Skin epidermis (tissue), 12 donors: Measurements from ENCODE around the gene RAB27A.

Source experiments
- H3K27ac ChIP-seq, 21 experiments: fragments of 200-600 bp; sonication (generic) in 11 of 21; one replicate each; pipeline ENCODE4 v1.5.0; 2020; ENCODE audit warnings: mild to moderate bottlenecking in 3 of 21, inconsistent platforms in 2 of 21, moderate library complexity in 2 of 21
- H3K4me3 ChIP-seq, 7 experiments: fragments of 200-600 bp; sonication (generic) in 2 of 7; one replicate each; pipeline ENCODE4 v1.5.0; 2020; ENCODE audit warnings: inconsistent platforms in 2 of 7, mild to moderate bottlenecking in 2 of 7, moderate library complexity in 1 of 7

RAB27A gene

DNA sequence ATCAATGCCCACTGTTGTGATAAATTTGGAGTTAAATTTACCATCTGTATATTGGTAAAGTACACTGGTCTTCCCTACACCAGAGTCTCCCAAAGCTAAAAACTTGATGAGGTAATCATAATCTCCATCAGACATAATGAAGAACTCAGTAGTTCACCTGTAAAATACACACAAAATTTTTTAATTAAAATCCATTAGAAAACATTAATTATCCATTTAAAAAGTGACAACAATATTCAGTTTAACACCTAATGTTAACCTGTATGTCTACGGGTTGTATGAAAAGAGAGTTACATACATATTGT is 54.9 kb downstream of the RAB27A start:
- no peak overlapping the region for H3K4me3 ChIP-seq
- H3K27ac ChIP-seq = no peak overlapping the region

DNA sequence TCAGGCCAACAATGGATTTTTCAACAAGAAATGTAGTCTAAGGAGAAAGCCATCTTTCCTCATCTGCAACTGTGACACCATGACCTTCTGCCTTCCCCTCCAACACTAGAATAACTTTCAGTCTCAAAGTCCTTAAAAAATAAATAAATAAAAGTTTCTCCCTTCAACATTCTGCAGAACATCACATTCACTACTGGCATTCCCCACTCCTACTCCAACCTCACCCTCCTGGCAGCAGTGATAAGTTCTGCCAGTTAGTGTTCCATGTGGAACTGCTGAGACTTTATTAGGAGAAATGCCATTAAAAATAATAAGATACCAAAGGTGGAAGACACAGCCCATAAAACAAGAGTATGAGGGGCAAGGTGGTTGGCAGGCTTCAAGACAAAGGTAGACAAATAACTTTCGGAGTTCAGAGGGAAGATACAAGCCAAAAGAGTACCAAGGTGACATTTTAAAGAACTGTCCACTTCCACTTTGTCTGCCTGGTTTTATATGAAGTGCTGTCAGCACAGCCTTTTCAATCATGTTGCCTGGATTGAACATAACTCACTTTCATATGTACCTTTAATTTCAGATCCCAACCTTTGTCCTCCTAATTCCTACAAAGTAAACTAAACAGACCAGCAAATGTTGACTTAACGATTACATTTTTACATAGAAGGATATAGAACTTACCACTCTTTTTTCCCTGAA is 55.4 kb downstream of the RAB27A start:
- Histone ChIP-seq H3K27ac (no peak overlapping the region), H3K4me3 (no peak overlapping the region)

DNA sequence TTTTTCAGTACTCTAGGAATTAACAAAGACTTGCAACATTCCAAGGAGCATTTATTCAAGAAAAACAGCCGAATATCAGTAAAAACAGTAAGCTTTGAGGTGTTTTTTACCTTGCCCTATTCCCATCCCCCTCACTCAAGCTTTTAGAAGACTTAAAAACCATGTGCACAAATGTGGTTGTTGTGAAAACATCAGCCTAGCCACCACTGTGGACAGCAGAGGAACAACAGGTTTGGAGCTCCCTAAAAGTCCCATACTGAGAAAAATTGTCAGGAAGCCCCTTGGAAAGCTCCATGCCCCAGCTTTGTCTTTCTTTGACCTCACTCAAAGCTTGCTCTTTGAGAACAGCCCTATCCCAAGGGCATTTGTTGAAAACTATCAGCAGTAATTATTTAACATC is 58.2 kb downstream of the RAB27A start:
- H3K27ac ChIP-seq = no peak overlapping the region

DNA sequence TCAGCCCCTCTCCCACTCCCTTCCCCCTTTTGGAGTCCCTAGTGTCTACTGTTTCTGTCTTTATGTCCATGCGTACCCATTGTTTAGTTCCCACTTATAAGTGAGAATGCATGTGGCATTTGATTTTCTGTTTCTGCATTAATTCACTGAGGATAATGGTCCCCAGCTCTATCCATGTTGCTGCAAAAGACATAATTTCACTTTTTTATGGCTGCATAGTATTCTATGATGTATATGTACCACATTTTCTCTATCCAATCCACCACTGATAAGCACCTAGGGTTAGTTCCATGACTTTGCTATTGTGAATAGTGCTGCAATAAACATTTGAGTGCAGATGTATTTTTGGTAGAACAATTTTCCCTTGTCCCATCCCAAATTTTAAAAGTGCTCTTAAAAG is 58.7 kb downstream of the RAB27A start:
- Histone ChIP-seq H3K4me3 (no peak overlapping the region), H3K27ac (no peak overlapping the region)

More for the DNA sequence above, 58.2 kb downstream of the RAB27A start:
- no peak overlapping the region for H3K4me3 ChIP-seq

DNA sequence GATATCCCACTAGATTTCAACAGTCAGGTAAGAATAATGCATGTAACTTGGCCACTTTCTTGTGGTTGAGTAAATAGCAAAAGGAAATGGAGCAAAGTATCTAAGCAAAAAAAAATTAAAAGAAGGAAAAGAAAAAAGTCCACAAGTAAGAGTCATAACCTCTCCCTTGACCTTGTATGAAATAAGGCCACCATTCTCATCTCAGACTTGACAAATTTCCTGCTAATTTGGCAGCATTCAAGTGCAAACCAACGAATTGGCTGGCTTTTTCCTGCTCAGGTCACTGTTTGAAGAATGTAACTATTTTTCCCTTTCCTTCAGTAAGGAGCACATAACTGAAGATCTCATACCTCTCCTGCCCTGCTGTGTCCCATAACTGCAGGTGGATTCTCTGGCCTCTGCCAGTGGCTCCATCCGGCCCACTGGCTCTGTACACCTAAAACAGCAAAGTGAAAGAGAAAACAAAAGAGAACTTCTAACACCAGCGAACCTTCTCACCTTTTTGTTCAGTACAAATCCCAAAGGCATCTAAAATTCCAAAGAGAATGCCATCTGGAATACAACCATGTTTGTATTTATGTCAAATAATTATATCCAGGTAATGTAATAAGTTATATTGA is 59.5 kb downstream of the RAB27A start:
- Histone ChIP-seq H3K4me3 (no peak overlapping the region), H3K27ac (peak overlapping the region in 2 of 21 experiments; percentile 17 to 39)

DNA sequence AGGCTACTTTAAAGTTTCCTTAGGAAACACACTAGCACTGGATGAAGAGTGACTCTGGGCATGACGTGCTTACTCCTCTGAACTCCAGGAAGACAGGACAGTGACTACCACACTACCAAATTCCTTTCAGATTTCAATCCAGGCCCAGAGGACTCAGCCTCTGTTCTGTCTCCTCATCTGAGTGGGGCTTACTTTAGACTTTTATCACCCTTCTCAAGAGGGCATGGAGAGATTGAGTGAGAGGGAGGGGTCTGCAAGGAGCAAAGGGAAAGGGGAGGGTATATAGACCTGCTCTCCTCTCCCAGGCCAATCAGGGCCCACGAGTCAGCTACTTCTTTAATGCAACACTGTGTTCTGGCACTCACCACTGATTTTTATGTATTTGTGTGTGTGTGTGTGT is 63.5 kb downstream of the RAB27A start:
- Histone ChIP-seq H3K27ac (no peak overlapping the region), H3K4me3 (no peak overlapping the region)

DNA sequence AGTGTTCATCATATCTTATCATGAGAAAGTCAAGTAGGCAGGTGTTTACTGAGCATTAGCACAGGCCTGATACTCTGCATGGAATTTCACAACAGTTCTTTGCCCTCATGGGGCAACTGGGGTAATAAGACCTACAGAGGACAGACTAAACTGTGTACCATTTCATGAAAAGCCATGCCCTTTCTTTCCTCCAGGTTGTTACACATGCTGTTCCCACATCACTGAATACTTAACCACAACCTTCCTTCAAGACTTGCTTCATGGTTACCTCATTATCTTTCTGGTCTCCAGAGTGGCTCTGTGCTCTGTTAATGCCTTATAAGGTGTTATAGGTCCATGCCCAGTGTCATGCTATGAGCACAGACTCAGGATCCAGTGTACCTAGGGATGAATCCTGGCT is 64.7 kb downstream of the RAB27A start:
- H3K27ac ChIP-seq = no peak overlapping the region

DNA sequence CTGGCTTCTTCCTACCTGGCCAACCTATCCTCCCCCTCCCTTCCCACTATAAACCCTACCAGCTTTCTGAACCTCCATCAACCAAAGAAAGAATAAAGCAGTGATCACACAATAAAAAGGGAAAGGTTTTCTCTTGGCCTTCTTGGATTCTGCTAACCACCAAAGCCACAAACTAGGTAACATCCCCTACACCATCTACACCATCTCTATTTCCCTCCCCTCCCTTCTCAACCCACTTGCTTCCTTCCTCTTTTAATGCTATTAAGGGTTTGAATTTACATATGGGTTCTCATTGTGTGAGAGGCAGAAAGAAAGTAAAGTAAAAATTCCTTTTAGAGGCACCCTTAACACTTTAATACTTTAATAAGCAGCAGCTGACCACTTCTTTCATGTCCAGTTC is 67.0 kb downstream of the RAB27A start:
- H3K4me3 ChIP-seq = no peak overlapping the region
- H3K27ac ChIP-seq = peak overlapping the region in 7 of 21 experiments; percentile 4 to 84 (median 43)

More for the DNA sequence above, 64.7 kb downstream of the RAB27A start:
- H3K4me3 ChIP-seq = no peak overlapping the region

DNA sequence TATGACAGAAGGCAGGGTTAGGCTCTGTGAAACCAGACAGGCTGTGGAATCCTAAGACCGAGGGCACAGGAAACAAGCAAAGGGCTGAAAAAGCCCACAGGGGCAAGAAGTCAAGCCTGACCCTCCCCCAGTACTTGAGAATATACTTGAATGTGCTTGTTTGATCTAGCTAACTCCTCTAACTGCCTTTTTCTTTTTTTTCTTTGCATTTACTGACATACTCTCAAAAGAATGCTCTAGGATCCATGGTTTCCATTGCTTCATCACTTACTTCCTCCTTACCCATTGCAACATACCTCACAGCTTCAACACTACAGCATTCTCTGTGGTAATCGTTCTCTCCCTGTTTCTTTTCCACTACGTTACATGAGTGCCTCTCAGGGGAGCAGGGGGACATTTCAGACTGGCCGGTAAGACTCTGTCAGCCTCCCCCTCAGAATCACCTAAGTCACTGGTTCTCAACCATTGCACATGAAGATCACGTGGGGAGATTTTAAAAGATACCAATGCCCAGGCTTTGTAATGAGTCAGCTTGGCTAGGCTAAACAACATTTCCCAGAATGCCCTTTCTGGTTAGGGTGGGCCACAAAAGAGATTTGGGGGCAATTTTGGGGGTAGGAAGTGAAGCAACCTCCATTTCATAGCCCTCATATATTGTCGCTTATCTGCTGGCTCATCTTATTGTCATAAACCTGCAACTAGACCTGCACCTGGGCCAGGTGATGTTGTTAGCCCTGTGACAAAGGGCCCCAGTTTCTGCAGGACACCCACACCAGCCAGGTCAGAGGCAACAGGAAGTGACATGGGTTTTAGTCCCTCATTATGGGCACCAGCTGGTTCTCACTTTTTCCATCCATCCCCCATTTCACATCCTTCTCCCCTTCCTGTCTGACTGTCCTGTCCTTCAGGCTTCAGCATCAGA is 68.3 kb downstream of the RAB27A start:
- Histone ChIP-seq H3K27ac (peak overlapping the region in 17 of 21 experiments; percentile 11 to 84 (median 61)), H3K4me3 (peak overlapping the region in 1 of 7 experiments; percentile 1)

DNA sequence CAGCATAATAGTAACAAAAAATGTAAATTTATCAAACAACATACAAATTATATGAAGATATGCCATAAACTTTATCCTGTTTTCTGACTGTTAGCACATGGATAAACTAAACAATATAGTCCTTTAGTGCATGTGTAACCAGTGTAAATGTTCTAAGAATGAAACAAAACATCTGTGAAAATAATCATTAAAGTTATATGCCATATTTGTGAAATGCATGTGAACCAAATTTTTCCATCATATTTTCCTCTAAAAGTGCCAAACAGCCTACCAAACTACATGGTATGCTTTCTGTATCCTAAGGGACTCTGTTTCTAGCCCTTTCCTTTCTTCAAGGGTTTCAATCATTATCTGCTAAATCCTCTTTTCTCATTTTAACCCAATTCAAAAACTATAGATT is 69.0 kb downstream of the RAB27A start:
- H3K27ac ChIP-seq = peak overlapping the region in 15 of 21 experiments; percentile 11 to 84 (median 61)
- H3K4me3 ChIP-seq = peak overlapping the region in 1 of 7 experiments; percentile 1

DNA sequence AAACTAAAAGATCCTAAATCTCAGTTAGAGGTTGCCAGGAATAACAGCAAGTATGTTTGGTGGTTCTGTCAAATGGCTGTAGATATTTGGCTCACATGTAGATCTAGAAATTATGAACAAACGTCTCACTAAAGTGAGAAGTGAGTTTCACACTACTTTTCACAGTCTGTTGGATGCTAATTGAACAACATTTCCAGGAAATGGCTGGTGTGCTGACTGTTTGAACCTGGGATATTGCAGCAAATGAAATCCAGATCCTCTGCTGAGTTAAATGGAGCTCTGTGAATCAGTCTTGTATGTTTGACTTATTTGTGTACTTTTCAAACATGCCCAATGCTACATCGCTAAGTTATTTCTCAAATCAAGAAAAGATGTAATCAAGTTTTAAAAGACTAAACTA is 71.6 kb downstream of the RAB27A start:
- H3K4me3 ChIP-seq = no peak overlapping the region
- H3K27ac ChIP-seq = peak overlapping the region in 7 of 21 experiments; percentile 3 to 55 (median 20)

DNA sequence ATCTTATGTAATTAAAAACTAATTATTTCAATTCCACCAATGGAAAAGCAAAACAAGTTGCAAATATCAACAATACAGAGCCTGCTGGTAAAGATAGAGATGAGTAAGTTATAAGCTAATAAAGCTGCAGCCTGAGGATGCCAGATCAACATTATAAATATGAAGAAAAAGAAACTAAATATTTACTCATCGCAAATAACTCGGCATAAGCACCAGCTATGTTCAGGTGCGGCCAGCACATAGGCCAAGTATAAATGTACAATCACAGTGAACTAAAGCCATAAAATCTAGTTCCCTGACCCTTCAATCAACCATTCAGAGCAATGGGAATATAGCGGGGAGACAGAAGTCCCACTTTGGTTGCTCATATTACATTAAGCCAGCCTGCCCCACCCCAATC is 85.1 kb downstream of the RAB27A start:
- no peak overlapping the region for H3K27ac ChIP-seq

DNA sequence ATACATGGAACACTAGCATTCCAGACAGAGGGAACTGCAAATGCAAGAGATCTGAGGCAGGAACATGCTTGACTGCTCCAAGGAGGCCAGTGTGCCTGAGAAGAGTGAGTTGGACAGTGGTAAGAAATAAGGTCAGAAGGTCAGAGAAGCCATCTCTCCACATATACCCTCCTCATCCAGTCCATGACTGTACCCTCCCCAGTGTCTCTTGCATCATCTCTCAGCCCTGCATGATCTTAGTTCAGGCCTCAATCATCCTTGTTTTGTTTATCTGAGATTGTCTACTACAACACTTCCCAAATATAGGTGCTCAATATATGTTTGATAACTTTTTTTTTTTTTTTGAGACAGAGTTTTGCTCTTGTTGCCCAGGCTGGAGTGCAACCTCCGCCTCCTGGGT is 87.4 kb downstream of the RAB27A start:
- no peak overlapping the region for H3K4me3 ChIP-seq

More for the DNA sequence above, 85.1 kb downstream of the RAB27A start:
- no peak overlapping the region for H3K4me3 ChIP-seq

DNA sequence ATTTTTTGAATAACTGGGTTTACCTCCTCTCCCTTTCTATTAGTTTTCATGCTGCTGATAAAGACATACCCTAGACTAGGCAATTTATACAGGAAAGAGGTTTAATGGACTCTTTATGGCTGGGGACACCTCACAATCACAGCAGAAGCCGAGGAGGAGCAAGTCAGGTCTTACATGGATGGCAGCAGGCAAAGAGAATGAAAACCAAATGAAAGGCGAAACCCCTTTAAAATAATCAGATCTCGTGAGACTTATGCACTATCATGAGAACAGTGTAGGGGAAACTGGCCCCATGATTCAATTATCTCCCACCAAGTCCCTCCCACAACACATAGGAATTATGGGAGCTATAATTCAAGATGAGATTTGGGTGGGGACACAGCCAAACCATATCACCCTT is 90.9 kb downstream of the RAB27A start:
- Histone ChIP-seq H3K27ac (no peak overlapping the region), H3K4me3 (no peak overlapping the region)

More for the DNA sequence above, 87.4 kb downstream of the RAB27A start:
- no peak overlapping the region for H3K27ac ChIP-seq

DNA sequence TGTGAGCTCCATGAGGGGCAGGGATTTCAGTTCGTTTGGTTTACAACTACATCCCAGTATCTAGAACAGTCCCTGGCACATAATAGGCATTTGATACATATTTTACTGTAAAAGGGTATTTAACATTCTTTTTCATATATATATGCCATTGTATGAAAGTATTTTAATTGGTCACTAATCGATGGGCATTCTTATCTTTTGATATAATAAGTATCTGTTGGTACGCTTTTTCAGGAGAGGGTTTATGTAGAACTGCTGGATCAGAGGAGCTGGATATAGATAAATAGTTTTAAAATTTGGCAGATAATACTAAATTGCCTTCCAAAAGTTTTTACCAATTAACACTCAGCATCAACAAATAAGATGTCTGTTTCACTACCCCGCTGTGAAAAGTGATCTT is 91.9 kb downstream of the RAB27A start:
- Histone ChIP-seq H3K4me3 (peak overlapping the region; percentile 70 to 95 (median 90)), H3K27ac (peak overlapping the region in 18 of 21 experiments; percentile 71 to 95 (median 88))

DNA sequence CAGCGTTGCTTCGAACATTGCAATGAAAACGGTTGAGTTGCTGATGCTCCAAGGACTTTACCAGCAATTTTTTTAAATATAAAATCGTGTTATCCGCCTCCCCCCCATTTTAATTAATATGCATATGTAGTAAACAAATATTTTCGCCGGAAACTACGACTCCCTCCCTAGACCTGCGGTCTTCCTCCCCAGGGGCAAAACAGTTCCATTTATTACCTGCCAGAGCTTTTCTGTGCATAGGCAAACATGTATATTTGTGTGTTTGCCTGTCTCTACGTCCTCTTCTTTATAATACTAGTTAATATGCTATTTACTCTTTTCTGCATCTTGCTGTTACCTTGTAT is 92.3 kb downstream of the RAB27A start:
- Histone ChIP-seq H3K27ac (peak overlapping the region in 20 of 21 experiments; percentile 71 to 96 (median 88)), H3K4me3 (peak overlapping the region; percentile 70 to 95 (median 90))

DNA sequence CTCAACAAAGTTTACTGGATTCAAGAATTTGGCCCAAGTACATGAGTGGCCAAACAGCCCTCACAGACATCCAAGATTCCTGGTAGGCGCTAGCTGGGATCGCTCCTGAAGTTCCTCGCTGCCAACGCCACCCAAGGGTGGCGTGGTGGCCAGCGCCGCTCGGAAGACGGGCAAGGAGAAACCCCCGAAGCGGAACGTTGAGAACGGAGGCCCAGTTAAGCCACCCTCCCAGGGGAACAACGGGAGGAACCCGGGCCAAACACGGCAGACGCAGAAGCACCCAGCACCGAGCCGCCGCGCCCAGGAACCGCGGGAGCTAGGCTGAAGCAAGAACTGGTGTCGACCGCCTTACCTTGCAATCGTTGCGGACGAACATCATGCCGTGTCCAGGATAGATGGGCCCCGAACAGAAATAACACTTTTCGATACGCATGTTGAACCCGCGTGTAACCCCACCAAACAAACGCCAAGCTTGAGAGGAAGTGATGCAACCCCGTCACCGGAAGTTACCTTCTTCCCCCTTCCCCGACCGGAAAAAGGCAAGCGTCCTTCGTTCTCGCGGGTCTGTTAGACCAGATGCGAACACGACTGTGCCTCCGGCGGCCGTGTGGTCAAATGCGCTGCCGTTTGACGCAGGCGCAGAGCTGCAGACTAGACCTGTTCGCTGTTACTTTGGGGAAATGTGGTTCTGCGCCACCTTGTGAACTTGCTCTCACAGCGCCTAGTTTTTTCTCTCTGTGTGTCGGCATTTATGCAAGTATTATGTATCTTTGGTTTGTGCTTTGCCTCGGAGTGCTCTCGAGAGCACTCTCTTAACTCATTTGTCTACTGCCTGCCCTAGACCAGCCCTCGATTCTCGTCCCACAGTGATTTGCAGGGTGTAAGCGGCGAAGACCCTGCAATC is 92.9 kb downstream of the RAB27A start, which contains the start of gene RSL24D1:
RSL24D1 (minus strand) TSS at position 484 of the 904 bp plus-strand sequence; CDS start at position 433, 51 bp downstream.
- H3K27ac ChIP-seq = peak within 1 kb of the TSS; percentile 23 to 96 (median 89)
- H3K4me3 ChIP-seq = peak within 1 kb of the TSS; percentile 70 to 95 (median 90)

DNA sequence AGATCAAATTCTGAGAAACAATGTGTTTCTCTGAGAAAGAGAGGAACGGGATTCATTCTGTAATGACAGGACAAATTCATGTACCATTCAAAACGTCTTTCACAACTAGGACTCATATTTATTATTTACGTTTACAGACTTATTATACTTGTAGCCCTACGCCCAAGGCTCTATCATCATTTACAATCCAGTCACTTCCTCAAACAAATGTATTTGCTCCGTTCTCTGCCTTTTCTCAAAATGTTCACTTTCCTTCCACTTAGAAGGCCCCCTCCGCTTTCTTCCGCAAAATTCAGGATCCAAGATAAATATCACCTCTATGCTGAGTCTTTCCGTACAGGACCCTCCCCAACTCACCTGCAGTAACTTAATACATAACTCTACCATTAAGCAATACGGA is 93.6 kb downstream of the RAB27A start:
- Histone ChIP-seq H3K4me3 (peak overlapping the region; percentile 70 to 95 (median 90)), H3K27ac (peak overlapping the region in 20 of 21 experiments; percentile 71 to 96 (median 89))

DNA sequence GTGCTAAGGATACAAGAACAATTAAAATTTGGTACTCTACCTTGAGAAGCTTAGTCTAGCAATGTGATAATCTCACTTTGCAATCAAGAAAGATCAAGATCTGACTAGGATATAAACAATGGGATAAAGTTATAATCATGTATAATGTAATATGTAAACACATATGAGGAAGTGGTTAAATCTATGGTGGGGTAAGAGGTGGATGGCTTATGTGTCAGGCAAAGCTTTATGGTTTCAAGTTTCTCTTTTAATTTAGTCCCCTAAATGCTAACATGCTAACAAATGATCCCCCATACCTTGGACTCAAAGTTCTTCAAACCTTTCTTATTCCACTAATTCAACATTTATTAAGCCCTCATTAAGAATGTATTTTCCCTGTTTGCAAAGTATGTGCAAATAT is 95.4 kb downstream of the RAB27A start:
- H3K27ac ChIP-seq = no peak overlapping the region
- no peak overlapping the region for H3K4me3 ChIP-seq
